ENCODE measurements around the gene C22orf39. TPM values are rescaled to one million over a fixed set of nuclear protein-coding genes. Genes with fewer than 3 reads are reported as not detected.

The C22orf39 gene
- total RNA-seq, 1 donor from 2014 or later, result 26.6 TPM

- Mint-ChIP-seq H3K36me3 (ENCODE audit: low read depth, unreplicated experiment) (peaks cover 4% of the 10 kb centered on the region), H3K27ac (ENCODE audit: unreplicated experiment) (no peak overlapping the region), H3K4me1 (ENCODE audit: unreplicated experiment) (peaks cover 27% of the 10 kb centered on the region), H3K27me3 (ENCODE audit: unreplicated experiment) (peaks cover 2% of the 10 kb centered on the region), H3K4me3 (ENCODE audit: unreplicated experiment) (no peak overlapping the region), H3K9me3 (ENCODE audit: unreplicated experiment) (no peaks in the 10 kb centered on the region)
- TF ChIP-seq, protein P1, sequence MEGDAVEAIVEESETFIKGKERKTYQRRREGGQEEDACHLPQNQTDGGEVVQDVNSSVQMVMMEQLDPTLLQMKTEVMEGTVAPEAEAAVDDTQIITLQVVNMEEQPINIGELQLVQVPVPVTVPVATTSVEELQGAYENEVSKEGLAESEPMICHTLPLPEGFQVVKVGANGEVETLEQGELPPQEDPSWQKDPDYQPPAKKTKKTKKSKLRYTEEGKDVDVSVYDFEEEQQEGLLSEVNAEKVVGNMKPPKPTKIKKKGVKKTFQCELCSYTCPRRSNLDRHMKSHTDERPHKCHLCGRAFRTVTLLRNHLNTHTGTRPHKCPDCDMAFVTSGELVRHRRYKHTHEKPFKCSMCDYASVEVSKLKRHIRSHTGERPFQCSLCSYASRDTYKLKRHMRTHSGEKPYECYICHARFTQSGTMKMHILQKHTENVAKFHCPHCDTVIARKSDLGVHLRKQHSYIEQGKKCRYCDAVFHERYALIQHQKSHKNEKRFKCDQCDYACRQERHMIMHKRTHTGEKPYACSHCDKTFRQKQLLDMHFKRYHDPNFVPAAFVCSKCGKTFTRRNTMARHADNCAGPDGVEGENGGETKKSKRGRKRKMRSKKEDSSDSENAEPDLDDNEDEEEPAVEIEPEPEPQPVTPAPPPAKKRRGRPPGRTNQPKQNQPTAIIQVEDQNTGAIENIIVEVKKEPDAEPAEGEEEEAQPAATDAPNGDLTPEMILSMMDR (IDR thresholded peaks at IDR 0.05; ENCODE audit: unreplicated experiment), result no peak
- DNase-seq (ENCODE audit: low spot score), result no peak
Measured at GRCh38 chr22:19434829-19435580, 12.5 kb downstream of the C22orf39 start.

- H3K27ac Mint-ChIP-seq (ENCODE audit: unreplicated experiment), result peak overlapping the region; percentile 24
- peaks cover 2% of the 10 kb centered on the region for H3K27me3 Mint-ChIP-seq (ENCODE audit: unreplicated experiment)
- peaks cover 4% of the 10 kb centered on the region for H3K36me3 Mint-ChIP-seq (ENCODE audit: low read depth, unreplicated experiment)
- no peaks in the 10 kb centered on the region for H3K9me3 Mint-ChIP-seq (ENCODE audit: unreplicated experiment)
- H3K4me3 Mint-ChIP-seq (ENCODE audit: unreplicated experiment), result no peak overlapping the region
- DNase-seq (ENCODE audit: low spot score), result no peak
- H3K4me1 Mint-ChIP-seq (ENCODE audit: unreplicated experiment), result peaks cover 33% of the 10 kb centered on the region
- TF ChIP-seq, protein P1 (IDR thresholded peaks at IDR 0.05; ENCODE audit: unreplicated experiment), result no peak
Measured at GRCh38 chr22:19434401-19434800, 13.1 kb downstream of the C22orf39 start.

DNA sequence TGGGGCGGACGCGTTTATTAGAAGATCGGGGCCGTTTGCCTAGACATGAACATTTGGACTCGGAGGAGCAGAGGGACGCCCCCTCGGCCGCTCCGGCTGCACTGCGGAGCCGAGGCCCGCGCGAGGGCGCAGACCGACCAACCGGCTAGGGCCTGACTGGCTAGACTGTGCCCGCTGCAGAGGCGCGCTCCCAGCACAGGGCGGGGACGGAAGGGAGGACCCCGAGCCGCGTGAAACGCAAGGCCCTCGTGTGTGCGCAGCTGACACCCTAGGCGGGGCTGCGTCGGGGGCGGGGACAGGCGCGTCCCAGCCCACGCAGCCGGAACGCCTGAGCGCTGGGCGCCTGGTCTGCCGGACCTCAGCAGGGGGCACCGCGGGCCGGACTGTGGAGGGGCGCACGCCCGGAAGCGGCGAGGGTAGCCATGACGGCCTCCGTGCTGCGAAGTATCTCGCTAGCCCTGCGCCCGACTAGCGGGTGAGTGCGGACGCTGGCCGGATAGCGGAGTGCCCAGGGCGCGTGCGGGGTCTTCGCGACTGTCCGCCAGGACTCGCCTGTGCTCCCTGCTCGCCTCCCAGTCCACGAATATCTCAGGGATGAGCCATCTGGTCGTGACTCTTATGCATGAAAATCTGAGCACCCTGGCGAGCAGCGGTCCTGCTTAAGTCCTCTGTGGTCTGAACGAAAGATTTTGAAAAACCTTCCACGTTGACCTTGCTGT is 15.2 kb downstream of the C22orf39 start, which contains the start of gene MRPL40:
TSS of gene MRPL40 (plus strand) at position 413 of the 719 bp plus-strand sequence. CDS start at position 423, 10 bp downstream.
- Mint-ChIP-seq H3K9me3 (ENCODE audit: unreplicated experiment) (no peaks in the 10 kb centered on the region), H3K27me3 (ENCODE audit: unreplicated experiment) (peaks cover 2% of the 10 kb centered on the region), H3K36me3 (ENCODE audit: low read depth, unreplicated experiment) (no peaks in the 10 kb centered on the region), H3K27ac (ENCODE audit: unreplicated experiment) (peak within 1 kb of the TSS; percentile 83), H3K4me3 (ENCODE audit: unreplicated experiment) (peak within 1 kb of the TSS; percentile 92), H3K4me1 (ENCODE audit: unreplicated experiment) (peaks cover 30% of the 10 kb centered on the region)
- peak; percentile 90 for DNase-seq (ENCODE audit: low spot score)
- TF ChIP-seq, protein P1 (IDR thresholded peaks at IDR 0.05; ENCODE audit: unreplicated experiment), result no peak

- peaks cover 2% of the 10 kb centered on the region for H3K27me3 Mint-ChIP-seq (ENCODE audit: unreplicated experiment)
- H3K27ac Mint-ChIP-seq (ENCODE audit: unreplicated experiment), result peak within 1 kb of the TSS; percentile 83
- peaks cover 28% of the 10 kb centered on the region for H3K4me1 Mint-ChIP-seq (ENCODE audit: unreplicated experiment)
- H3K9me3 Mint-ChIP-seq (ENCODE audit: unreplicated experiment), result no peaks in the 10 kb centered on the region
- DNase-seq (ENCODE audit: low spot score), result peak; percentile 75
- peaks cover 5% of the 10 kb centered on the region for H3K36me3 Mint-ChIP-seq (ENCODE audit: low read depth, unreplicated experiment)
- peak within 1 kb of the TSS; percentile 92 for H3K4me3 Mint-ChIP-seq (ENCODE audit: unreplicated experiment)
- TF ChIP-seq, protein P1 (IDR thresholded peaks at IDR 0.05; ENCODE audit: unreplicated experiment), result no peak
Measured at GRCh38 chr22:19431649-19432132, 15.8 kb downstream of the C22orf39 start, which contains the start of gene HIRA. Gene HIRA (minus strand): TSS chr22:19431733. CDS start chr22:19431476, 257 bp downstream.

Data from endothelial cell (in vitro differentiated cells).